Measurements from ENCODE around the gene ARHGAP27.

The ARHGAP27 gene

GRCh38 chr17:45410144-45411091, 22.3 kb downstream of the ARHGAP27 start:
- no peak for TF ChIP-seq CTCF (IDR thresholded peaks at IDR 0.05)

DNA sequence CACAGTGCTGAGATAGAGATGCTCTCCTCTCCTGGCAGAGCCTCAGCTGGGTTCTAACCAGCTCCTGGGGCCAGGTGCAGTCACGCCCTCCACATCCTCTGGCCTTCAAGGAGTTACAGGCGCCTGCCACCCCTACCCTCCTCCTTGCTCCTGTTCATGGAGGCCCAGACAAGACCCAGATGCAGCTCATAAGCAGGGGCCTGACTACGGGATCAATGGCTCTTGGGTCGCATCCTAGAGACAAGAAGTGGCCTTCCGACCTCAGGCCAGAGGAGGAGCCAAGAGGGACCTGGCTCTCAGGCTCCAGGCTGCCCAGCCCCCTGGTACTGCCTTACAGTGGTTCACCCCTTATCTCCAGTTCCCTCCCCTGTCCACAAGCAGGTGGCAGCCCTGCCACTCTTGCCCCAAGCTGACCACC, 23.0 kb downstream of the ARHGAP27 start:
- no peak for TF ChIP-seq CTCF (IDR thresholded peaks at IDR 0.05)

DNA sequence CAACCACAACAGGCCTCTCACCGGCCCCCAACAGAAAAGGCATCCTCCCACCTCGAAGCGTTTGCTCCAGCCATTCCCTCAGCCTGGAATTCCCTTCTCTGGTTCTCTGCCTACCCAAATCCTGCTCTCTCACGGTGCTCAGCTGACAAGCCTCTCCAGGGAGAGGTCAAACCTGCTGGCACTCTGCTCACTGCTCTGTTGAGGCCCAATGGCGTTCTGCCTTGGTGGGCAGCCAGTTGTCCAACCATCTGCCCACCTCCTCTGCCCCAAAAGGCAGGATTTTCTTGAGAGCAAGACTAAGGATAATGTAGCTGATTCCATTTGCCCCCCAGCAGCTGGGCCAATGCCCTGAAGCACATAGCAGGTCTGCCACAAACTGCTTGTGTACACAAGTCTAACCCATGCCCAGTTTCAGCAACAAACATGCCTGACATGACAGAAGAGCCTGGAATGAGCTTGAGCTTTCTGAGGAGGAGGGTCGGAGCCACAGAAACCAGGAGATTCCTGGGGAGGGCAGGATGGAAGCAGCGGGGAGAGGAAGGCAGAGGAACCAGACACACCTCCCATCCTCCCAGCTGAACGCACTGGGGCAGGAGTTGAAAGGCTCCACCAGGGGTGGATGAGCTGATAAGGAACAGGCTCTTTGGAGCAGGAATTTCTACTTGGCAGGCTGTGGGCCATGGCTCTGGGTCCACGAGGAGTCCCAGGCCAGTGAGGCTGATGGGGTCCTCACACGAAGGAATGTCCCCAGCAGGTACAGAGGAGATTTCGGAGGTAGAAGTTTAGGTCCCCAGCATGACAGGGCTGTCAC, 23.9 kb downstream of the ARHGAP27 start:
- TF ChIP-seq CTCF (IDR thresholded peaks at IDR 0.05) = no peak

DNA sequence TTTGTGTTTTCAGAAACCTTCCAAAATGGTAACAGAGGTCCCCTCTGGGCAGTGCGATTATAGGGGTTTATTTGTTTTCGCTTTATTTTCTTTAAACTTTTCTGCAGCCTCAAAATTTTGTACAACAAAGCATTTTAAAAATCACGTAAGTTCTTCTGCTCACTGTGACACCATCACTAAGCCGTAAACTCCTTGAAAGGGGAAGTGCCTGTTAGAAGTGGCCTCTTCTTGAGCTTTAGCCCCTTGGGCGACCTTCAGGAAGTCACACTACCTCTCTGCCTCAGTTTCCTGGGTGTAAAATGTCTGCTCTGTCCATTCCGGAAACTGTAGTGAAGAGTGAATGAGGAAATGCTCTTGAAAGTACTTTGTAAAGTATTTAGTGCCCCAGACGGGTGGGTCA, 26.6 kb downstream of the ARHGAP27 start:
- TF ChIP-seq CTCF (IDR thresholded peaks at IDR 0.05) = no peak

DNA sequence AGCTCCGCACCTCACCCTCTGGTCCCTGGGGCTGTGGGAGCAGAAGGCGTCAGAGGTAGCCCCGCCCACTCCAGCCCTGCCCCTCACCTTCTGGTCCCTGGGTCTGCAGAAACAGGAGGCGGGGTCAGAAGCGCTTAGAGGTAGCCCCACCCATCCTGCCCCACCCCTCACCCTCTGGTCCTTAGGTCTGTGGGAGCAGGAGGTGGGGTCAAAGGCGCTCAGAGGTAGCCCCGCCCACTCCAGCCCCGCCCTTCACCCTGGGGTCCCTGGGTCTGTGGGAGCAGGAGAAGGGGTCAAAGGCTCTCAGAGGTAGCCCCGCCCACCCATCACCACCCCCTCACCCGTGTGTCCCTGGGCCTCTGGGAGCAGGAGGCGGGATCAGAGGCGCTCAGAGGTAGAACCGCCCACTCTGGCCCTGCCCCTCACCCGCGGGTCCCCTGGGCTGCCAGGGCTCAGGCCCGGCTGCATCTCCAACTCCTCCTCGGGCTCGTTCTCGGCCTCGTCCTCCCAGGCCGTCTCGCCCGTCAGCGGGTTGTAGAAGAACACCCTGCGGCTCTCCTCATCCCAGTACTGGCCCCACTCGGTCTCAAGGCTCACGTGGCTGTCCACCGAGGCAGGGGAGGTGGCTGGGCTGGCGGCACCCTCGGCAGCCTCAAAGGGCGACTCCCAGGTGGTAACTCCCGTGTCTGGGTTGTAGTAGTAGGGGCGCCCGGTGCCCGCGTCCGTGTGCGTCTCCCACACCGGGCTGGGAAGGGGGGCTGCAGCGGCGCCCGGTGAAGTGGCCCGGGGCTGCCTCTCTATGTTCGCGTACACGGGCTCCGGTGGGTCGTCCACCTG, 27.2 kb downstream of the ARHGAP27 start:
- no peak for TF ChIP-seq CTCF (IDR thresholded peaks at IDR 0.05)

DNA sequence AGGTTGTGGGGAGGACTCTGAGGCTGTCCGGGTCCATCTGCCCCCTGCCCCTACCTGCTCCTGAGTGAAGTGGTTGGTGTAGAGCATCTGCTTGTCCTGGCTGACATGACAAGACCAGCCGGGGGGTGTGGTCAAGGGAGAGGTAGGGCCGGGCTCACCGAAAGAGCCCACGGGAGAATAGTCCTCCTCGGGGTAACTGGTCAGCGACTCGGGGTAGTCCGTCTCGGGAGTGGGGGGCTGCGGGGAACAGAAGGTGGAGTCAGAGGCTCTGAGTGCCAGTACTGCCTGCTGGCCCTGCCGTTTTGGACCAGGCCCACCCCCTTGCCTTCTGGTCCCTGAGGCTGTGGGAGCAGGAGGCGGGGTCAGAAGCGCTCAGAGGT, 27.8 kb downstream of the ARHGAP27 start:
- TF ChIP-seq CTCF (IDR thresholded peaks at IDR 0.05) = no peak

- TF ChIP-seq CTCF (IDR thresholded peaks at IDR 0.05) = no peak
Observed at GRCh38 chr17:45403906-45404490, 28.7 kb downstream of the ARHGAP27 start.

Measured in LNCAP (cell line).